ENCODE results near the gene GTPBP3. TPM values are rescaled to one million over a fixed set of nuclear protein-coding genes. Genes with fewer than 3 reads are reported as not detected.

GTPBP3 gene
- total RNA-seq, 1 experiment from 2014 or later, result 35.3 TPM

DNA sequence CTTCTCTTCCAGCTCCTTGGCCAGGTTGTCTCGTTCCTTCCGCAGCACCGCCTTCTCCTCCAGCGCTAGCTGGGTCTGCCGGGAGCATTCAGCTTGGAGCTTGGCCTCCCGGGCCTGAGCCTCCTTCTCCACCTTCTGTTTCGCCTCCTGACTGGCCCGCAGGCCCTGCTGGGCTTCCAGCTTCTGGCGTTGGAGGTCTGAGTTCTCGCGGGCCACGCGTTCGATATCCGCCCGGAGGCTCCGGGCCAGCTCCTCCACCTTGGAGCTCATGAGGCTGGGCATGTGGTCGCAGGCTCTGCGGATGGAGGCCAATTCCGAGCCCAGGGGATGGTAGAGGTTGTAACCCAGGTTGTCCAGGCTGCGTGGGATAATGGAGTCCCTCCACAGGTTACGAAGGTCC, 28.0 kb downstream of the GTPBP3 start:
- Histone ChIP-seq H3K9me3 (ENCODE audit: control insufficient read depth, insufficient read depth, low read depth, low read length) (no peaks in the 10 kb centered on the region), H3K36me3 (ENCODE audit: control insufficient read depth, insufficient read depth, low read length) (no peaks in the 10 kb centered on the region), H3K27ac (ENCODE audit: low read length) (no peak overlapping the region), H3K27me3 (ENCODE audit: control insufficient read depth, insufficient read depth, low read length) (no peaks in the 10 kb centered on the region), H3K4me3 (ENCODE audit: low read depth in 2 of 2, low read length in 2 of 2) (no peak overlapping the region), H3K4me1 (ENCODE audit: control insufficient read depth, insufficient read depth, low read length) (no peaks in the 10 kb centered on the region)
- no TSS peak for BruUV-seq (replicated peaks)
- ChIA-PET CTCF (no interaction called here), POLR2A (no interaction called here)
- intact Hi-C loops (cut with micrococcal nuclease; ENCODE audit: unreplicated experiment) (no loop called here), in situ Hi-C loops (cut with HindIII; ENCODE audit: low pct_unique_long_range_greater_than_20kb, low sequenced_read_pairs) (no loop called here)
- no peak for TF ChIP-seq REST (IDR thresholded peaks at IDR 0.05; ENCODE audit: insufficient read depth in 1 of 2, low read depth in 2 of 2, low read length in 1 of 2)
- TF ChIP-seq TCF7L2 (IDR thresholded peaks at IDR 0.05; ENCODE audit: low read depth, low read length), result no peak
- no peak for TF ChIP-seq SIN3A (IDR thresholded peaks at IDR 0.05; ENCODE audit: borderline replicate concordance, insufficient read depth, low read depth, low read length)
- TF ChIP-seq POLR2AphosphoS5 (IDR thresholded peaks at IDR 0.05; ENCODE audit: low read depth, low read length), result no peak
- no peak for TF ChIP-seq CTCF (IDR thresholded peaks at IDR 0.05)
- DNase-seq (ENCODE audit: low read depth, low spot score), result no peak
- no peak for ATAC-seq

- ChIA-PET CTCF (no interaction called here), POLR2A (no interaction called here)
- intact Hi-C loops (cut with micrococcal nuclease; ENCODE audit: unreplicated experiment) (no loop called here), in situ Hi-C loops (cut with HindIII; ENCODE audit: low pct_unique_long_range_greater_than_20kb, low sequenced_read_pairs) (no loop called here)
- BruUV-seq (replicated peaks), result no TSS peak
- Histone ChIP-seq H3K27ac (ENCODE audit: low read length) (no peak overlapping the region), H3K27me3 (ENCODE audit: control insufficient read depth, insufficient read depth, low read length) (no peaks in the 10 kb centered on the region), H3K4me1 (ENCODE audit: control insufficient read depth, insufficient read depth, low read length) (no peaks in the 10 kb centered on the region), H3K9me3 (ENCODE audit: control insufficient read depth, insufficient read depth, low read depth, low read length) (no peaks in the 10 kb centered on the region), H3K36me3 (ENCODE audit: control insufficient read depth, insufficient read depth, low read length) (no peaks in the 10 kb centered on the region), H3K4me3 (ENCODE audit: low read depth in 2 of 2, low read length in 2 of 2) (no peak overlapping the region)
- no peak for DNase-seq (ENCODE audit: low read depth, low spot score)
- no peak for ATAC-seq
- no peak for TF ChIP-seq REST (IDR thresholded peaks at IDR 0.05; ENCODE audit: insufficient read depth in 1 of 2, low read depth in 2 of 2, low read length in 1 of 2)
These were observed 32.8 kb downstream of the GTPBP3 start for GRCh38 chr19:17370026-17370587.

Data from Panc1 (cell line).